Fibroblast of lung (primary cell): Measurements from ENCODE around the gene CLCN7.

Source experiments
- CTCF ChIP-seq, 2 donors: IDR thresholded peaks in 1 of 2; conservative IDR thresholded peaks in 1 of 2; 1 replicate in 1 of 2; 2 replicates in 1 of 2; pipeline ENCODE4 v1.5.1; 2011 to 2012; ENCODE audit warnings: low read length in 2 of 2, control low read depth in 1 of 2, inconsistent platforms in 1 of 2, low read depth in 1 of 2, mild to moderate bottlenecking in 1 of 2
- EZH2 ChIP-seq: IDR thresholded peaks from 2 replicates; pipeline ENCODE4 v1.5.1; 2012; ENCODE audit warnings: low read length, control low read depth, mild to moderate bottlenecking; ENCODE audit errors: missing control alignments

- TF ChIP-seq CTCF (conservative IDR thresholded peaks at IDR 0.05 in 1 of 2, IDR thresholded peaks at IDR 0.05 in 1 of 2; ENCODE audit: low read depth in 1 of 2, low read length in 2 of 2) (no peak), EZH2 (no peak)
These were observed 39.9 kb downstream of the CLCN7 start for GRCh38 chr16:1434644-1435592.
